KOPT-K1 (cell line): ENCODE data around the gene WDR7.

Experiments used
- H3K27ac ChIP-seq: fragments of 200-600 bp; sonication (generic); 2 replicates; pipeline ENCODE4 v1.5.1; 2016; ENCODE audit warnings: antibody characterized with exemption, mild to moderate bottlenecking, low read depth, low read length; ENCODE audit not compliant: poor library complexity, severe bottlenecking
- H3K36me3 ChIP-seq: fragments of 200-600 bp; sonication (generic); 2 replicates; pipeline ENCODE4 v1.5.1; 2017; ENCODE audit warnings: antibody characterized with exemption, mild to moderate bottlenecking, low read length, moderate library complexity; ENCODE audit not compliant: insufficient read depth
- H3K9me3 ChIP-seq: fragments of 200-600 bp; sonication (generic); 2 replicates; pipeline ENCODE4 v1.5.1; 2017; ENCODE audit warnings: antibody characterized with exemption, low read length, mild to moderate bottlenecking; ENCODE audit not compliant: insufficient read depth, poor library complexity, severe bottlenecking

Gene WDR7

DNA sequence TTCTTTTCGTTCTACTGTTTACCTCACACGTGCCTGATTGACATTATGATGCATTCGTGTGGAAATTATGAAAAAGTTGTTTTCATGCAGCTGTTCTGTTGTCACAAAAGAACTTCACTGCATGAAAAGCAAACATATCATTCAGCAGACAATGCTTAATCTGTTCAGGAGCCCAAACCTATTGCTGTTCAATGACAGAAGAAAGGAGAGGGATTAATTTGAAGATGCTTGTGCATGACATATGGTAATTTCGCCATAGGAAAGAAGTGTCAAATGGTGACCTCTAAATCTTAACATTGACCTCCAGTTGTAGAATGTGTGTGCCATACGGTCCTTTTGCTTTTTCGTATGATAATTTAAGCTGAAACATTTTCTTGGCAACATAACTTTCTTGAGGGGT lies 124.5 kb downstream of the WDR7 start:
- Histone ChIP-seq H3K36me3 (peaks cover under 1% of the 10 kb centered on the region; the same call in 1 of the 2 replicates), H3K27ac (no peak overlapping the region), H3K9me3 (no peaks in the 10 kb centered on the region)

DNA sequence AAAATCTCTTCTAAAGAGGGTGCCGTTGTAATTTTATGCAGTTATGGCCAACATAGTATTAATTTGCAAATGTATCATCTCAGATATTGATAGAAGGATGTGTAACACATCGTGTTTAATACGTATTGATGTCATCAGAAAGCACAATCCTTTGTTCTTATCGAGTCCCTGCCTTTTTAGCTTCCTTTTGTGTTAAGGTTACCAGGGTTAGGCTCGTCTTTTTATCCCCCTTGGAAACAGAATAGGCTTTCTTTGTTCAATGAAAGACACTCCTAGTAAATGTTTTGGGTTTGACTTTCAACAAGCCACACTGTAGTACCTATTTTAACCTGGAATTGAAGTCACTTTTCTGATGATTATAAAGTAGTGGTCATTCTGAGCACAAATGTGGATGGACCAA lies 136.2 kb downstream of the WDR7 start:
- no peak overlapping the region for H3K27ac ChIP-seq
- no peaks in the 10 kb centered on the region for H3K9me3 ChIP-seq
- H3K36me3 ChIP-seq, result no peaks in the 10 kb centered on the region

- H3K27ac ChIP-seq, result no peak overlapping the region
- H3K36me3 ChIP-seq, result no peaks in the 10 kb centered on the region
- H3K9me3 ChIP-seq, result no peaks in the 10 kb centered on the region
Measured at GRCh38 chr18:56789004-56789888, 138.1 kb downstream of the WDR7 start.

DNA sequence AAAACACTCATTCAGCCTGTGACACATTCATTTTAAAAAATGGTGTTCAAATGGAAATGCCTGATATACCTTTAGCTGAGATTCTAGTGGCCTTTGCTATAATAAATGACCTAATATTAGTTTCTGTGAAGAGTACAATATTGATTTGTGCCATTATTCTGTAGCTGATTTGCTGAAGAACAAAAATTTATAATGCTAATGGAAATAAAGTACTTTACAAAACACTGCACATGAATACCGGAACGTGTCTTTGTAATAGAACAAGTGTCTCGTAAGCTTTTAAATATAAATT lies 138.7 kb downstream of the WDR7 start:
- no peaks in the 10 kb centered on the region for H3K9me3 ChIP-seq
- no peaks in the 10 kb centered on the region for H3K36me3 ChIP-seq
- no peak overlapping the region for H3K27ac ChIP-seq

- Histone ChIP-seq H3K27ac (no peak overlapping the region), H3K9me3 (no peaks in the 10 kb centered on the region), H3K36me3 (no peaks in the 10 kb centered on the region)
Measured at GRCh38 chr18:56795381-56795780, 144.2 kb downstream of the WDR7 start.

- no peaks in the 10 kb centered on the region for H3K36me3 ChIP-seq
- no peaks in the 10 kb centered on the region for H3K9me3 ChIP-seq
- no peak overlapping the region for H3K27ac ChIP-seq
Measured at GRCh38 chr18:56799756-56800155, 148.6 kb downstream of the WDR7 start.

DNA sequence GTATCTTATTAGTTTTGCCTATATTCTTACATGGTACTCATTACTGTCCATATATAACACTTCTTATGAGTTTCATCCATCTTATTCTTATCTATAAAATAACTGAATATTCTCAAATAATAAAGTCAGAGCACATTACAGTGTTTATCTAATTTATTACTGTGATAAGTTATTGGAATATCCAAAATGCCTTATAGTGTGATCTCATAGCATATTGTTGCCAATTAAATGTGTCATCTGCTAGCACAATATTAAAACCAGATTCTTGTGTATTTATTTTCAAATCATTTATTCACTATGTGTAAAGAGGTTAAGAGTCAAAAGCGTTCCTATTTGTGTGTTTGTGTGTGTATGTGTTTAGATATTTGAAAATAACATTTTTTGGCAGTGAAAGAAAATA lies 151.9 kb downstream of the WDR7 start:
- no peaks in the 10 kb centered on the region for H3K9me3 ChIP-seq
- H3K27ac ChIP-seq, result no peak overlapping the region
- H3K36me3 ChIP-seq, result no peaks in the 10 kb centered on the region

- Histone ChIP-seq H3K9me3 (no peaks in the 10 kb centered on the region), H3K36me3 (no peaks in the 10 kb centered on the region), H3K27ac (no peak overlapping the region)
Measured at GRCh38 chr18:56804395-56804794, 153.2 kb downstream of the WDR7 start.

DNA sequence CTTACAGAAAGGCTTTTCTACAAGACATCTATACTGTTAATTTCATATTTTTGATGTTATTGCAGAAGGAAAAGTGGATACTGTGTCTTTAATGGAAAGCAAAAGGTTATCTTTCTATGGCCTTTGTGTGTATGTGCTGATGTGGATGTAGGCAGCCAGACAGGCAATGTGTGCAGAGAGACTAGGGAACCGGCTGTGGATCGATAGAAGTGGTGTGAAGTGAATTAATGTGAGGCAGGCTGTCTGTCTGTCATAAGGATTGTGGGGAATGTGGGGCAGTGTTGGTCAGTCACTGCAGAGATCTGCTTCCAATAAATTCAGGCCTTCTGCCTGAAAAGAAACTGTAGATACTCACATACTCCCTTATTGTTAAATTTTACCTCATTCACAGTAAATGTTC lies 156.7 kb downstream of the WDR7 start:
- Histone ChIP-seq H3K9me3 (no peaks in the 10 kb centered on the region), H3K27ac (no peak overlapping the region), H3K36me3 (no peaks in the 10 kb centered on the region)

DNA sequence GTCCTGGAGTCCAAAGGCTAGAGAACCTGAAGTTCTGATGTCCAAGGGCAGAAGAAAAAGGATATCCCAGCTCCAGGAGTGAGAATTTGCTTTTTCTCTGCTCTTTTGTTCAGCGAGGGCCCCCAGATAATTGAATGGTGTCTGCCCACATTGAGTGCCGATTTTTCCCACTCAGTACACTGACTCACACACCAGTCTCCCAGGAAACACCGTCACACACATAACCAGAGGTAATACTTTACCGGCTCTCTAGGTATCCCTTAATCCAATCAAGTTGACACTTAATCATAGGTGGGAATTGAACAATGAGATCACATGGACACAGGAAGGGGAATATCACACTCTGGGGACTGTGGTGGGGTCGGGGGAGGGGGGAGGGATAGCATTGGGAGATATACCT lies 161.5 kb downstream of the WDR7 start:
- H3K36me3 ChIP-seq, result no peaks in the 10 kb centered on the region

DNA sequence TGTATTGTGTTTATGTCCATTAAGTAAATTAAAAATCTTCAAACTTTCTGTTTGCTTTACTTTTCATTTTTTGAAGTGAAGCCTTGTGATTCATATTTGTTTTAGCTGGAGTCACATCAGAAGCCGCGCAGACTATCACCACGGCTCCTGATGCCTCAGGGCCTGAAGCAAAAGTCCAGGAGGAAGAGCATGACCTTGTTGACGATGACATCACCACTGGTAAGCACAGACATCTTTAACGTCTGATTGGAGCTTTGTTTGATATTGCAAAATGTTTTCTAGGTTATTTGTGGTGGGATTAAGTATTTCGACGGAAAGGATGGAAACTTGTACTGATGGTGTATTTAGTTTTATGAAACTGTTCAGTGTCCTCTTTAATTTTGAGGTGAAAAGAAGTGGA lies 164.8 kb downstream of the WDR7 start:
- Histone ChIP-seq H3K9me3 (no peaks in the 10 kb centered on the region), H3K27ac (no peak overlapping the region), H3K36me3 (no peaks in the 10 kb centered on the region)

More for the DNA sequence above, 161.5 kb downstream of the WDR7 start:
- Histone ChIP-seq H3K9me3 (no peaks in the 10 kb centered on the region), H3K27ac (no peak overlapping the region)

DNA sequence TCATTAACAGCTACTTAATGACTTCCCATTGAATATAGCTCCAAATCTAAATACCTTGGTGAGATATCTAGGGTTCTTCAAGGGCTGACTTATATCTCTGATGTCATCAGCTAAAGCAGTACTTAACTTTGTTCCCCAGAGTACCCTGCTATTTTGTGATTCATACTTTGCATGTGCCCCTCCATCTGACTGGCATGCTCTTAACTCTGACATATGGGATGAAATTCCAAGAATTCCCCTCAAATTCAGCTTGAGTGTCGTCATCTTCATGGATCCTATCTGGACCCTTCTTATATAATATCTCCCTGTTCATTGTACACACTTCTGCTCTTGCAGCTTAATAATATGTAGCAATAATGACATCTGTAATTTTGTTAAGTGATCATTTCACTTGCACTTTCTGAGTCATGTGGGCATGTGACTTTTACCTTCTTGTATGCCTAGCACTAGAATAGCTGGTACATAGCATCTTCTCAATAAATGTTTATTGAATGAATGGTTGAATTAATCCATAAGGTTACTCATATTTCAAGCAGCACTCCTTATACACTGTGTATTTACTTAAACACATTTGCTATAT lies 172.9 kb downstream of the WDR7 start:
- Histone ChIP-seq H3K27ac (no peak overlapping the region), H3K36me3 (no peaks in the 10 kb centered on the region), H3K9me3 (no peaks in the 10 kb centered on the region)

DNA sequence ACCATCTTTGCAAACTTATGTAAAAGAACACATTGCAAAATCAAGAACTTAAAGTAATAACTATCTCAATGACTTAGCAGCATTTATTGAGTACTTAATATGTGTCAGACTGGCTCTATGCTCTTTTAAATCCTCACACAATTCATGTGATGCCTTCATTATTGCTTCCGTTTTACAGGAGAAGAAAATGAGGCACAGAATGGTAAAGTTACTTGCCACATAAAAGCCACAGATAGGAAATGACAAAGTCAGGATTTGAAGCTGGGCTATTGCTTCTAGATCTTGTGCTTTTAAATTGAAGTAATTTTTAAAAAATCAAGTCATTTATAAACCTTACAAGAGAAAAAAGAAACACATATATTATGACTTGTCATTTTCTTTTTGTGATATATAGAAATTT lies 174.2 kb downstream of the WDR7 start:
- Histone ChIP-seq H3K9me3 (no peaks in the 10 kb centered on the region), H3K27ac (no peak overlapping the region), H3K36me3 (no peaks in the 10 kb centered on the region)

DNA sequence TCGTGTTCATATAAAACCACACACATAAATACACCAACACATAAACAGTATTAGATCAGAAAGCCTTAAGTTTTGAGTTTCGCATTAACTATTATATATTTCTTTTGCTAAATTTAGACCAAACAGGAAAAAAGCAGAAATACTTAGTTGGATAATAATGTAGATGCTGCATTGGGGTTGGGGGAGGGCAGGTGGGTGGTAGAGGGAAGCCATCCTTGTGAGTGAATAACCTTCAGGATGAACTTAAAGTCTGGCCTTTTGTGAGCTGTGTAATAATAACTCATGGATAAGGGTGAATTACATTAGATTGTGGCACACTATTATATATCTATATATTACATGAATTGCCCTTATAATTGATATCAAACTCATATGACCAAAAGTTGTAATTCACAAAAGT lies 174.7 kb downstream of the WDR7 start:
- H3K36me3 ChIP-seq, result 0 out of 2 replicates have a peak, but pooled peaks cover under 1% of the 10 kb centered on the region
- H3K9me3 ChIP-seq, result no peaks in the 10 kb centered on the region
- H3K27ac ChIP-seq, result no peak overlapping the region

- H3K27ac ChIP-seq, result no peak overlapping the region
- peaks cover 6% of the 10 kb centered on the region; the same call in 1 of the 2 replicates for H3K36me3 ChIP-seq
- no peaks in the 10 kb centered on the region for H3K9me3 ChIP-seq
Measured at GRCh38 chr18:56831988-56832387, 180.8 kb downstream of the WDR7 start.

DNA sequence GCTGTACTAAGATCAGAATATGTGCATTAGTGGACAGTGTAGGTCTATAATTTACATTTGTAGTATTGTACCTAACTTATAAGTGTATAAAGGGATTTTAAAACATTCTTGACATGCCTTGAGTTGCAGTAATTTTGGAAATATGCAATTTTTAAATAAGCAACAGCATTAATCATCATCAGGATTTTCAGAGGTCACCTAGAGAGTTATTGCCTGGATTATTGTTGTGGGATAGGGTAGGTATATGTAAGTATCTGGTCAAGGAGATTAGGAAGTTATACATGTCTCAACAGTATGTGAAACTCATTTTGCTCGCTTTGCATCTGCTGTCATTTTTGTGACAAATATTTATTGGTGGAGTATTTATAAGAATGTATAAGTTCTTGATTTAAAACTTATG lies 184.2 kb downstream of the WDR7 start:
- Histone ChIP-seq H3K27ac (no peak overlapping the region), H3K36me3 (peaks cover 6% of the 10 kb centered on the region; the same call in 1 of the 2 replicates), H3K9me3 (no peaks in the 10 kb centered on the region)
